ENCODE results near the gene EPHA4.
A peak's percentile ranks its signal among the peaks of the same experiment; 100 is the strongest.
"Not testable (repeated sequence)": the region's sequence is repeated elsewhere in the genome, so short reads cannot be mapped to it uniquely, and the experiment has no call there.

The EPHA4 gene

DNA sequence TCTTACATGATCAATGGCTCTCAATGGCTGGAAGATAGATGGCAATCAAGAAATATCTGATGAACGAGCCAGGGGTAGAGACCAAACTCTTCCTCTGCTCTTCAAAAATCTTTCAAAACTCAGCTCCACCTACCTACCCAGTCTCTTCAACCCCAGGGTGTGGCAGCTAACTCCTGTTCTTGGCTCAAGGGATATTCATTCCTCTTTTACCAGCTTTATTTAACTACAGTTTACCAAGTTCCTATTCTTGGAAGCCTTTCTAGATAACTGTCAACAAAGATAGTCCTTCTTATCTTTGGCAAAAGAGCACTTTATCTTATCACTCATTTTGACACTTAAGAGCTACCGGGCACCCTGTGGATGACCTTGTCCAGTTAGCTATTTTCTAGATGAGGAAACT lies 36.3 kb downstream of the EPHA4 start:
- DNase-seq, result no peak

DNA sequence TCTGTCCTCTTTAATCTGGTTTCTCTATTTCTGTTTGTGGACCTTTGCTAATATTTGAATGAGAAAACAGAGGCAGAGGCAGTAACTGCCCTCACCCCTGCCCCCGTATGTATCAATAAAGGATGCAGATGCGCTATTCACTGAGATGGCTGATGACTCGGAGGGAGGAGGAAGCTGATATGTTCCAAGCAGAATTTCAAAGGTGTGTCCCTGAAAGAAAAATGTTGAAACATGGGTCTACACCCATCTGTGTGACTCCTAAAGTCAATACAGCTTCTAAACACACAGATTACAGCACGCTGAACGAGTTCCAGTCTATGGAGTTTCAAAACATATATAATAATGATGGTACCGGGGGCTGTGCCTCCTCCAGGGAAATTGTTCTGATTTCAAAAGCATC lies 38.8 kb downstream of the EPHA4 start:
- DNase-seq, result no peak

DNA sequence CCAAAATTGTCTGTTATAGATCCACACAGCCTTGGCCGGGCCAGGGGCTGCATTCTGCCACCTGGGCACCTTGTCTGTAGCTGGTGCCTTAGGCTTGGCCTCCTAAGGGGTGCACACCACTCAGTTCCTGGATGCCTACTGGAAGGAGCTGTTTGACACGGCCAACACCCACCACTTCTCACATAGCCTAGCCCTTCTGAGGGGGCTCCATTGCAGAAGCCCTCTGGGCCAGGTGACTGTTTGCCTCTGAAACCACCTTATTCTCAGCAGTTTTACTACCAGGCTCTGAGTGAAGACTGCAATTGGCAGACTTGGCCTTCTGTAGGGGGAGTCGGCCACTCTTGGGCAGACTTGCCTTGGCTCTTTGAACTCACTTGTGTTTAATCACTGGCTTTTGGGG lies 39.5 kb downstream of the EPHA4 start:
- DNase-seq, result no peak

- DNase-seq, result no peak
Observed at GRCh38 chr2:221530653-221531037, 41.5 kb downstream of the EPHA4 start.

DNA sequence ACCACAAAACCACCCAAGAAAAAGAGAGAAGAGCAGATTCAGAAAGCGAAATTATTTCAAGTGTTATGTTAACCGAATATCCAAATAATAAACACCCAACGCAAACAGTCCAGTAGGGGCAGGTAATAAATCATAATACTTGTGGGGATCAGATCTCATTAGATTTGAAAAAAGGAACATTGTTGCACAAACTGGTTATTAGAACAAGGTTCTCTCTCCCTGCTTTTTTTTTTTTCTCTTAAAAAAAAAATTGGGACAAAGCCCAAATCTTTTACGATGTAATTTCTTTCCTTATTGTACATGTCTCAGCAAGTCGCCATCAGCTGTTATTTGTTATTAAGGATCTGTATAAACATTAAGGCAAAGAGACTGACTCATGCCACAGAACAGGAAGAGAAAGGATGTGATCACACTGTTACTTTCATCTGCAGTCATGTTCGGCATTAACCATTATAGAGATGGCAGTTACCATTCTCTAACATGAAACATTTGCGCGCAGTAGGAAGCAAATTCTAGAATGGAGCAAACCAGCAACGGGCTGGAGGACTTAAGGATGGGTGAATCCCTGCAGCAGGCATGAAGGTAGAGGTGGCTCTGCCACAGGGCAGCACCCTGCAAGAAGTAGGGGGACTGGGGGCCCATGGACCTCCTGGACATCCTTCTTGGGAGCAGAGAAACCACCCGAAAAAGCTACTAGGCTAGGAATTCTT lies 42.0 kb downstream of the EPHA4 start:
- DNase-seq, result peak in 1 of 5 donors; percentile 44

- DNase-seq, result peak in 1 of 5 donors; percentile 11
Observed at GRCh38 chr2:221529177-221529942, 42.7 kb downstream of the EPHA4 start.

- DNase-seq, result peak in 2 of 5 donors; percentile 21 to 30
Observed at GRCh38 chr2:221527776-221528309, 44.3 kb downstream of the EPHA4 start.

GRCh38 chr2:221524158-221524557 lies 47.9 kb downstream of the EPHA4 start:
- no peak for DNase-seq

DNA sequence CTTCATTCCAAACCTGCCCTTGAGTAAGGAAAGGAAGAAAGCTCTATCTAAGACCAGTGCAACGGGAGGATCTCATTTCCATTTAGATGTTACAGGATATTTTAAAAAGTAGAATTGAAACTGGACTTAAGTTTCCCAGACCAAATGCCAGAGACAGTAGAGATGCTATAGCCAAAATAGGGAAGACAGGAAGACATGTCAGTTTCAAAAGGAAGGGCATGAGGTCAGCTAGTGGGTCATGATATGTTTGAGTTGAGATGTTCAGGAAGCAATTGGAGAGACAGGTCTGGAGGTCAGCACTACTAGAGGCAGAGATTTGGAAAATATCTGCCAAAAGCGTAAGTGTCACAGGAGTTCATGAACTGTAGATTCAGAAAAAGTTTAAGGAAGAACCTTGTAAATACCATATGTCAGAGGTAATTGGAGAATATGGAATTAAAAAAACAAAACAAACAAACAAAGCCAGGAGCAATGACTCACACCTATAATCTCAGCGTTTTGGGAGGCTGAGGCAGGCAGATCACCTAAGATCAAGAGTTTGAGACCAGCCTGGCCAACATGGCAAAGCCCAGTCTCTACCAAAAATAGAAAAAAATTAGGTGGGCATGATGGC lies 50.8 kb downstream of the EPHA4 start:
- no peak for DNase-seq

GRCh38 chr2:221518935-221519625 lies 53.0 kb downstream of the EPHA4 start:
- no peak for DNase-seq

GRCh38 chr2:221518201-221518934 lies 53.7 kb downstream of the EPHA4 start:
- peak in 4 of 5 donors; percentile 36 to 92 (median 36) for DNase-seq

DNA sequence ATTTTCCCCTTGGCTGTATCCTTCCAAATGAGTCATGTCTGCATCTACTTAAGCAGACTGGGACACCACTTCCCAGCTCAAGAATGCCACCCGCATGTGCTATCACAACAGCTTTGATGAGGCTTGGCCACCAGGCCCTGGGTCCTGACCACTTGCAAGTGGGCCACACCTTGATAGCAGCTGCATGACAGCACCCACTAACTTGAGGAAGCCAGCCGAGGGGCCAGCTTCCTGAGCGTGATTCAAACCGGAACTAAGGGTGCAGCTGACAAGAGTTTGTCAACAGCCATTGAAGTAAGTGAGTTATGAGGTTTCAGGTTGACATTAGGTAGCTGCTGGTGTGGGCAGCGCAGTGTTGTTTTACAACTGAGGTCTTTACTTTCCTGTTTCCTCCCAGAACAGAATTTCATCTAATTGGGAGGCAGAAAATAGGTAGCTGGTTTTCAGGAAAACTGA lies 54.4 kb downstream of the EPHA4 start:
- DNase-seq, result peak; percentile 43 to 95 (median 61)

DNA sequence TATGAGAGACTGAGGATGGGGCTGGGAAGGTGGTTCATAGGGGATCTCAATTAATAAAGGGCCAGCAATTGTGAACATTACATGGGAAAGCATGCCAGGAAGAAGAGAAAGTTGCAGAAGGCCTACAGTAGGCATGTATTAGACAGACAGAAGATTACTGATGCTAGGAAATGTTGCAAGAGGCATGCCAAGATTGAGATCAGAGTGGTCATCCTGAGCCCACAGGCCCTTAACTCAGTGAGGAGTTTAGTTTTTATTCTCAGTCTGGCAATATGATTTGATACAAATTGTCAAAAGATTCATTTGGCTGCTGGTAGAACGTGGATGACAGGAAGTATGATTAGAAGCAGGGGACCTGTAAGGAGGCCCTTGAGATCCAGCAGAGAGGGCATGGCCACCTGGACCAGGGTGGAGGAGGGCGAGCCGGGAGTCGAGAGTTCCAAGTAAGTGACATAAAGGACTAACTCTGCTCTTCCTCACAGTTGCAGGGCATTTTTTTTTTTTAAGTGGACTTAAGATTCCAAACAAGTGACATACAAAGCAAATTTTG lies 54.9 kb downstream of the EPHA4 start:
- DNase-seq, result no peak

DNA sequence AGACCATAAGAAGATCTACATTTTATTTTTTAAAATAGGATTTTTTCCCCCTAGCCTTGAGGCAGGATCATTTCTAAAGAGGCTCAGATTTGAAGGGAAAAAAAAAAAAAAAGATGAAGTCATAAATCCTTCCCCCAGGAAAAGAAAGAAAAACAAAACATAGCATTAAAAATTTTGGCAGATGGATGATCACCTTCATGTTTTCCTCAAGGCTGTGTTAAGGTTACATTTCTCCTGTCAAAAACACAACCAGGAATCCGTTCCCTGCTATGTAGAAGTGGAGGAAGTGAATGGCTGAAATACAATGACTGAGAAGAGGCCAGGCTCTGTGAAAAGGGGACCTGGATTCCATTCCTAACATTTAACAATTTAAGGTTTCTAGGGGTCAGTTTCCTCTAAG lies 56.2 kb downstream of the EPHA4 start:
- no peak for DNase-seq

GRCh38 chr2:221514305-221515040 lies 57.6 kb downstream of the EPHA4 start:
- no peak for DNase-seq

GRCh38 chr2:221513232-221513631 lies 58.9 kb downstream of the EPHA4 start:
- DNase-seq, result no peak

DNA sequence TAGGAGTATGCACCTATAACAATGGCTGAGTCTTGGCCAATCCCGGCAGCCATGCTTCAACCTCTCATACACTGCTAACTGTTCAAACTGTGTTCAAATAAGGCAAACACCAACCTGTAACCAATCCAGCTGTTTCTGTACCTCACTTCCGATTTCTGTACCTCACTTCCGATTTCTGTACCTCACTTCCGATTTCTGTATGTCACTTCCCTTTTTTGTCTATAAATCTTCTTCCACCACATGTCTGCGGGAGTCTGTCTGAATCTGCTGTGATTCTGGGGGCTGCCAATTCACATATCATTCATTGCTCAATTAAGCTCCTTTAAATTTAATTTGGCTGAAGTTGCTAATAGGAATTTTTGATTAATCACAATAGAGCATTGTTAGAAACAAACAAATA lies 60.8 kb downstream of the EPHA4 start:
- DNase-seq, result not testable (repeated sequence)

DNA sequence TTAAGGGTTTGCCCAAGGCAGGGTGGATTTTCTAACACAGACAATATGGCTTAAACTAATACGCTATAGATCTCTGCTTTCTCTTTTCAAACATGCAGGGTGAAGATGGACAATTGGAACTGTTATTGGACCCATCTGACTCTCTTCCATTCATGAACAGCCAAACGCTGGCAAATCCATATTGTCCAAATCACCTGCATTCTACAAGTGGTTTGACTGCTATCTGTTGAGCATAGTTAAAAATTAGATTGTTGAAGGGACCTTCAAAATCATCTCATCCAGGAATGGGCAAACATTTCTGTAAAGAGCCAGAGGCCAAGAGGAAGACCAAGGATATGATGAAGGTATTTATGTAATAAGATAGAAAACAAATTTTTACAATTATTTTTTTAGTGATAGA lies 65.6 kb downstream of the EPHA4 start:
- DNase-seq, result no peak

DNA sequence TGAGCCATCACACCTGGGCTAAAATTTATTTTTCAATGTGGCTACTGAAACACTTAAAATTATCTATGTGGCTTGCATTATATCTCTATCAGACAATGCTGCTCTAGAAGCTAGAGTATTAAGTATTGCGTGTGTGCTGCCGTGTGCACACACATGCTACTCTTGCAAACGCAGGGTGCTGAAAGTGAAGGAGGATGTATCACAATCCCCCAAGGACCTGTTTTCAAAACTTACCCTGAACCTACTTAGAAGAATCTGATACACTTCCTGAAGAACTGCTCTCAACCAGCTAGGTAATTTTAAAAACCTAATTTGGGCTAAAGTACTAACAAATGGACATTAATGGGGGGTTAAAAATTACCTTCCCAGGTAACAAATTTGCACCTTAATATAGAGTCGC lies 66.5 kb downstream of the EPHA4 start:
- no peak for DNase-seq

DNA sequence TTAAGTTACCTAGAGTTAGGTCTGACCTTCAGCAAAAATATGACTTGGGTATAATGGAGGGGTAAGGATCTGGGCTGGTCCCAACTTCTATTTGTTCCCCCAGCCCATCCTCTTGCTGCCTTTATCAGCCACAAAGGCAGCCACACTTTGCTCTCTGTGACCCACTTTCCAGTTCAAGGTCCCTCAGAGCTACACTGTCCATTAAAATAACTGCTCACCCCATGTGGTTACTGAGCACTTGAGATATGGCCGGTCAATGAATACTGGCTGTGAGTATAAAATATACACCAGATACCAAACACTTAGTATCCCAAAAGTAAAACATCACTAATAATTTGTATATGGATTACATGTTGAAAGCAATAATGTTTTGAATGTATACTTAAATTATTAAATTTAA lies 67.2 kb downstream of the EPHA4 start:
- DNase-seq, result no peak

- DNase-seq, result no peak
Observed at GRCh38 chr2:221503965-221504364, 68.1 kb downstream of the EPHA4 start.

All from T-helper 1 cell (primary cell).